Naive B cell (primary cell): ENCODE results near the gene CENPO. TPM values are rescaled to one million over a fixed set of nuclear protein-coding genes. Genes with fewer than 3 reads are reported as not detected.
"Not testable (repeated sequence)": the region's sequence is repeated elsewhere in the genome, so short reads cannot be mapped to it uniquely, and the experiment has no call there.

ENCODE experiments used
- ATAC-seq, 2 donors: fragments of 150-1000 bp; cut with Tn5 transposase; 2 replicates each; pipeline ENCODE4 v1.10.0; 2021; ENCODE audit warnings: low read depth in 2 of 2, mild to moderate bottlenecking in 2 of 2, moderate library complexity in 2 of 2
- DNase-seq: peaks from one replicate; pipeline ENCODE4 v3.0.0; 2022
- H3K27ac Mint-ChIP-seq, 6 donors: one replicate each; pipeline ENCODE4 v1.8.0; 2020 to 2022; ENCODE audit warnings: mild to moderate bottlenecking in 6 of 6, mixed read lengths in 6 of 6, moderate library complexity in 5 of 6, inconsistent platforms in 2 of 6
- H3K27me3 Mint-ChIP-seq, 3 donors: one replicate each; pipeline ENCODE4 v1.8.0; 2021 to 2022; ENCODE audit warnings: mixed read lengths in 3 of 3, mild to moderate bottlenecking in 1 of 3
- H3K36me3 Mint-ChIP-seq, 2 donors: one replicate each; pipeline ENCODE4 v1.8.0; 2020 to 2022; ENCODE audit warnings: mixed read lengths in 2 of 2, inconsistent platforms in 1 of 2, mild to moderate bottlenecking in 1 of 2
- H3K4me1 Mint-ChIP-seq, 3 donors: one replicate each; pipeline ENCODE4 v1.8.0; 2020 to 2022; ENCODE audit warnings: mixed read lengths in 3 of 3, inconsistent platforms in 1 of 3, mild to moderate bottlenecking in 1 of 3, moderate library complexity in 1 of 3
- H3K4me3 Mint-ChIP-seq, 8 donors: one replicate each; pipeline ENCODE4 v1.8.0; 2020 to 2022; ENCODE audit warnings: mild to moderate bottlenecking in 8 of 8, mixed read lengths in 8 of 8, moderate library complexity in 8 of 8, inconsistent platforms in 2 of 8
- H3K9me3 Mint-ChIP-seq, 7 donors: one replicate each; pipeline ENCODE4 v1.8.0; 2020 to 2022; ENCODE audit warnings: mixed read lengths in 7 of 7, mild to moderate bottlenecking in 5 of 7, inconsistent platforms in 2 of 7, moderate library complexity in 1 of 7
- polyA plus RNA-seq, 6 donors: library from polyadenylated mRNA; unstranded; fragments of 300-500 nt; fragmentation: Illumina TruSeq; gene quantifications; one replicate each; pipeline ENCODE4 v1.2.3, GENCODE V29; 2021; ENCODE audit warnings: low read depth in 6 of 6

Gene CENPO
- polyA plus RNA-seq, 6 donors from 2014 or later, result 0.56 to 4.5 (median 2.0) TPM

DNA sequence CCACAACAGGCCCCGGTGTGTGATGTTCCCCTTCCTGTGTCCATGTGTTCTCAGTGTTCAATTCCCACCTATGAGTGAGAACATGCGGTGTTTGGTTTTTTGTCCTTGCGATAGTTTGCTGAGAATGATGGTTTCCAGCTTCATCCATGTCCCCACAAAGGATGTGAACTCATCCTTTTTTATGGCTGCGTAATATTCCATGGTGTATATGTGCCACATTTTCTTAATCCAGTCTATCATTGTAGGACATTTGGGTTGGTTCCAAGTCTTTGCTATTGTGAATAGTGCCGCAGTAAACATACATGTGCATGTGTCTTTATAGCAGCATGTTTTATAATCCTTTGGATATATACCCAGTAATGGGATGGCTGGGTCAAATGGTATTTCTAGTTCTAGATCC lies 7.3 kb downstream of the CENPO start:
- H3K27me3 Mint-ChIP-seq, DNase-seq, H3K27ac Mint-ChIP-seq, H3K36me3 Mint-ChIP-seq, H3K4me1 Mint-ChIP-seq, H3K9me3 Mint-ChIP-seq, ATAC-seq, H3K4me3 Mint-ChIP-seq: not testable (repeated sequence)

DNA sequence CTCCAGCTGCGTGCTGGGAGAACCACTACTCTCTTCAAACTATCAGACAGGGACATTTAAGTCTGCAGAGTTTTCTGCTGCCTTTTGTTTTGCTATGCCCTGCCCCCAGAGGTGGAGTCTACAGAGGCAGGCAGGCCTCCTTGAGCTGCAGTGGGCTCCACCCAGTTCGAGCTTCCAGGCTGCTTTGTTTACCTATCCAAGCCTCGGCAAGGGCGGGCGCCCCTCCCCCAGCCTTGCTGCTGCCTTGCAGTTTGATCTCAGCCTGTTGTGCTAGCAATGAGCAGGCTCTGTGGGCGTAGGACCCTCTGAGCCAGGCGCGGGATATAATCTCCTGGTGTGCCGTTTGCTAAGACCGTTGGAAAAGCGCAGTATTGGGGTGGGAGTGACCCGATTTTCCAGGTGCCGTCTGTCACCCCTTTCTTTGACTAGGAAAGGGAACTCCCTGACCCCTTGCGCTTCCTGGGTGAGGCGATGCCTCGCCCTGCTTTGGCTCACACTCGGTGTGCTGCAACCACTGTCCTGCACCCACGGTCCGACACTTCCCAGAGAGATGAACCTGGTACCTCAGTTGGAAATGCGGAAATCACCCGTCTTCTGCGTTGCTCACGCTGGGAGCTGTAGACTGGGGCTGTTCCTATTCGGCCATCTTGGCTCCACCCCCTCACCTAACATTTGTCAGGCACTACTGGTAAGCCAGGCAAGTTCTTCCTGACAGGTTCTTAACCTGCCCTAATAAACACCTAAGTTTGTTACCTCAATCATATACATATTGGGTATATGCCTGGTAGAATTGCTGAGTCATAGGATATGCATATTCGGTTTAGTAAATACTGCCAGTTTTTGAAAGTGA lies 12.8 kb downstream of the CENPO start:
- not testable (repeated sequence) for DNase-seq, H3K9me3 Mint-ChIP-seq, H3K4me3 Mint-ChIP-seq, ATAC-seq, H3K4me1 Mint-ChIP-seq, H3K27me3 Mint-ChIP-seq
- H3K36me3 Mint-ChIP-seq, result peaks cover 14 to 18% of the 10 kb centered on the region in 2 donors
- peak overlapping the region in 1 of 6 donors; percentile 37 for H3K27ac Mint-ChIP-seq

DNA sequence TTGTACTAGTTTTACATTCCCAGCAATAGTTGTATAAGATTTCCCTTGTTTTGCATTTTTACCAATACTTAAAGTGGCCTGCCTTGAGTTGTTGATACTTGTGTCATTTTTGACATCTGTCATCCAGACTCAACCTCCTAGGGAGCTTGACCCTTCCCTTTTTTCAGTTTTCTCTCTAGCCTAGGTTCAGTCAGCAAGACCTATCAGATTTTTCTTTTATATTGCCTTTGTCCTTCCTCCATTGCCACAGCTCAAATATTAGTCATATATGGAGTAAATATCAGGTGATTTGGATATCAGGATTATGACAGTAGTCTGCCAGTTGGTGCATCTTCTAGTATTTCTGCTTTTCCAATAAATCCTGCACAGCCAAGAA lies 13.4 kb downstream of the CENPO start:
- Mint-ChIP-seq H3K4me3 (no peak overlapping the region), H3K27ac (peak overlapping the region in 2 of 6 donors; percentile 1 to 7), H3K4me1 (no peaks in the 10 kb centered on the region), H3K36me3 (peaks cover 14 to 18% of the 10 kb centered on the region in 2 donors), H3K27me3 (no peaks in the 10 kb centered on the region), H3K9me3 (peaks cover 0 to 8% (median 5%) of the 10 kb centered on the region in 7 donors)
- no peak for DNase-seq
- ATAC-seq, result no peak

DNA sequence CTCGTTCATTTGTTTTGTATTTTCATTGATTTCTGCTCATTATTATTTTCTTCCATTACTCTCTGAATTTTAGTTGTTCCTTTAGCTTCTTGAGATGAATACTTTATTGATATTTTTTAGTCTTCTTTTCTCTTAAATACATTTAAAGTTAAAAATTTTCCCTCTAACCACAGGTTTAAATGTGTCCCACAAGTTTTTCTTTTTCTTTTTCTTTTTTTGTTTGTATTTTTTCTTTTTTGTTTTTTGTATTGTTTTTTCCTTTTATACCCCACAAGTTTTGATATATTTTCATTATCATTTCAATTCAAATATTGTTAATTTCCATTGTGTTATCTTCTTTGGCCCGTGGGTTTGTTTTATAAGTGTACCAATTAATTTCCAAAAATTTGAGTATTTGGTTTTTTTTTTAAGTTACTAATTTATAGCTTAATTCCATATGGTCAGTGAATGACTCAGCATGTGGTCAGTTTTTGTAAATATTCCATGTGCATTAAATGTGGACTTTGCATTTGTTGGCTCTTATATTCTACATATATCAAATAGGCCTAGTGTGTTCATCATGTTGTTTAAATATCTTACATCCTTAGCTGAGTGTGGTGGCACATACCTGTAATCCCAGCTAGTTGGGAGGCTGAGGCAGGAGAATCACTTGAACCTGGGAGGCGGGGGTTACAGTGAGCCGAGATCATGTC lies 16.2 kb downstream of the CENPO start:
- Mint-ChIP-seq H3K4me3 (no peak overlapping the region), H3K27ac (peak overlapping the region in 1 of 6 donors; percentile 32), H3K36me3 (peaks cover 14 to 23% of the 10 kb centered on the region in 2 donors), H3K9me3 (peaks cover 0 to 8% (median 5%) of the 10 kb centered on the region in 7 donors), H3K27me3 (no peaks in the 10 kb centered on the region), H3K4me1 (no peaks in the 10 kb centered on the region)
- DNase-seq, result no peak
- ATAC-seq, result no peak

DNA sequence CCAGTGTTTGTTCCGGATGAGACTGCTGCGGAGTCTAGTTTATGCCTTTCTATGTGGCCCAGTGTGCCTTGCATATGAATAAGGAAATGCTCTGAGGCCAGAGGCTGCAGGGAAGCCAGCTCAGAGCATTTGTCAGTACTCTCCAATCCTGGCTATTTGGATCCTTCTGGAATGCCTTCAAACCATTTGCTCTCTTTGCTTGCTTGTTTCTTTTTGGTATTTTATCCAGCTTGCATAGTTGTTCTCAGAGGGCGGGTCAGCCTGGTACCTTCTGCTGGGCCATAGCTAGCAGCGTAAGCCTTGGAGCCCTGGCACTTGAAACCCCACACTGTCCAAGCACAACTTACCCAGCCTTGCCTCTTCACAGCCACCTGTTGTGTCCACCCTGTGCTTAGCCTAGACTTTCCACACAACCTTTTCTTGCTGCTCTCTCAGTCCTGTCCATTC lies 20.5 kb downstream of the CENPO start:
- DNase-seq, result no peak
- no peaks in the 10 kb centered on the region for H3K4me1 Mint-ChIP-seq
- no peaks in the 10 kb centered on the region for H3K27me3 Mint-ChIP-seq
- no peak for ATAC-seq
- no peaks in the 10 kb centered on the region for H3K9me3 Mint-ChIP-seq
- H3K27ac Mint-ChIP-seq, result no peak overlapping the region
- H3K36me3 Mint-ChIP-seq, result peaks cover 0 to 24% of the 10 kb centered on the region in 2 donors
- no peak overlapping the region for H3K4me3 Mint-ChIP-seq

DNA sequence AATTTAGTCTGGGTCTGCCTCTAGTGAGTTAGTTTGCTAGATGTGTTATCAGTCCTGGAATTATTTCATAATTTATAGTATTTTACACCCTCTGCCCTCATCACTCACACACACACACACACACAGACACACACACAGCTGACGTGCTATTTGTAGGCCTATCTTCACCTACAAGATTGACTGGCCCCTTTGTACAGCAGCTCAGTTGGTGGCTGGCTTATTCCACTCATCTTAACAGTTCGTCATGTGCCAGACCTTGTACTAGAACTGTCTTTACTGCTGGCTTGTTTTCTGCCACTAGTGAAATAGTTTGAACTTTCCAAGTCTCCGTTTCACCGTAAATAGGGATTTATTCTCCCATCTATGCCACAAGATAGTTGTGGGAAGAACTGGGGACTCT lies 21.3 kb downstream of the CENPO start:
- DNase-seq (no peak), ATAC-seq (no peak)
- Mint-ChIP-seq H3K27ac (no peak overlapping the region), H3K9me3 (no peaks in the 10 kb centered on the region), H3K36me3 (peaks cover 0 to 24% of the 10 kb centered on the region in 2 donors), H3K4me3 (no peak overlapping the region), H3K4me1 (no peaks in the 10 kb centered on the region), H3K27me3 (no peaks in the 10 kb centered on the region)

DNA sequence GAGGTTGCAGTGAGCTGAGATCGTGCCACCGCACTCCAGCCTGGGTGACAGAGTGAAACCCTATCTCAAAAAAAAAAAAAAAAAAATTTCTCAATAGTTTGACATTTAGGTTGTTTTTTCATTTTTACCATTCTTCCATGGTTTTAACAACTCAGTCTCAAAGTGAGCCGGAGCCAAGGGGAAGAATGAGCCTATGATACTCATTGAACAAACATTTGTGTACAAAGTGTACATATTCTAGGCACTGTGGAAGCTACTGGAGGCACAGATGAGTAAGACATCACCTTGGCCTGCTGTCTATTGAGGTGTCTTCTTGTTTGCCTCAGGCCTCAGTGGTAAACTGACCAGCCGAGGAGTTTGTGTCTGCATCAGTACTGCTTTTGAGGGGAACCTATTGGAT lies 21.9 kb downstream of the CENPO start:
- H3K4me1 Mint-ChIP-seq, result no peaks in the 10 kb centered on the region
- H3K27ac Mint-ChIP-seq, result no peak overlapping the region
- H3K27me3 Mint-ChIP-seq, result no peaks in the 10 kb centered on the region
- H3K4me3 Mint-ChIP-seq, result no peak overlapping the region
- DNase-seq, result no peak
- no peaks in the 10 kb centered on the region for H3K9me3 Mint-ChIP-seq
- no peak for ATAC-seq
- peaks cover 0 to 24% of the 10 kb centered on the region in 2 donors for H3K36me3 Mint-ChIP-seq

DNA sequence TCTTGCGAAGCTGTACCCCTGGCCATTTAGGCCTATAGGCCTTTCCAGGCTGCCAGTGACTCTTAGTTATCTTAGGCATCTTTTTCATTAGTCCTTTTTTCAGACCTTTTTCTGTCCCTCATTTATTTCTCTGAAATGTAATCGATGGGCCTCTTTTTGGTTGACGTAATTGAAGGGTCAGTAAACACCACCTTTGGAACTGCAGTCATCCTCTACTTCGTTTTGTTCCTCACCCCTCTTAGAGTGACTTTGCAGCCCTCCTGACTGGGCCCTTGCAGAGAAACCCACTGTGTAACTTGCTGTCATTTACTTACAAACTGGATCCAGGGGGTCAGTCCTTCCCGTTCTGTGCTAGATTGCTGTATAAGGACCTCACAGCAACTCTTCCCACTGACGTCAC lies 23.2 kb downstream of the CENPO start:
- no peak for ATAC-seq
- H3K4me3 Mint-ChIP-seq, result no peak overlapping the region
- no peaks in the 10 kb centered on the region for H3K9me3 Mint-ChIP-seq
- DNase-seq, result no peak
- H3K36me3 Mint-ChIP-seq, result peaks cover 6 to 24% of the 10 kb centered on the region in 2 donors
- H3K27ac Mint-ChIP-seq, result no peak overlapping the region
- no peaks in the 10 kb centered on the region for H3K4me1 Mint-ChIP-seq
- no peaks in the 10 kb centered on the region for H3K27me3 Mint-ChIP-seq

DNA sequence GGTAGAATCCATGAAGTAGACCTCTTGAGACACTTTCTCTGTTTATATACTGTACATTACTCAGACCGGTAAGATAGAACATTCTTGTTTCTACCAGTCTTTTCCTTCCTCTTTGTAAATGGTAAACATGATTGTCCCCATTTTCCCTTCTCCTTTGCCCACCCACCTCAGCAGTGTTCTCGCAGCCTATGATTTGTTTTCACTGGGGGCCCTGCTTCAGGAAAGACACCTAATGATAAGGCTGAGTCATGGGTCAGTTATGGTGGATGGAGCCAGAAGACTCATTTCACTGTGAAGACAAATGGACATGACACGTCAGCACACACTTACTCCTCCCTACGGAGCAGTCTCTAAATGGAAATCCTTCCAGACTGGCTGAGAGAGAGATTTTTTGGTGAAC lies 23.7 kb downstream of the CENPO start:
- Mint-ChIP-seq H3K27ac (peak overlapping the region in 1 of 6 donors; percentile 37), H3K4me1 (no peaks in the 10 kb centered on the region), H3K27me3 (no peaks in the 10 kb centered on the region), H3K4me3 (no peak overlapping the region), H3K9me3 (no peaks in the 10 kb centered on the region), H3K36me3 (peaks cover 6 to 24% of the 10 kb centered on the region in 2 donors)
- DNase-seq (no peak), ATAC-seq (no peak)

DNA sequence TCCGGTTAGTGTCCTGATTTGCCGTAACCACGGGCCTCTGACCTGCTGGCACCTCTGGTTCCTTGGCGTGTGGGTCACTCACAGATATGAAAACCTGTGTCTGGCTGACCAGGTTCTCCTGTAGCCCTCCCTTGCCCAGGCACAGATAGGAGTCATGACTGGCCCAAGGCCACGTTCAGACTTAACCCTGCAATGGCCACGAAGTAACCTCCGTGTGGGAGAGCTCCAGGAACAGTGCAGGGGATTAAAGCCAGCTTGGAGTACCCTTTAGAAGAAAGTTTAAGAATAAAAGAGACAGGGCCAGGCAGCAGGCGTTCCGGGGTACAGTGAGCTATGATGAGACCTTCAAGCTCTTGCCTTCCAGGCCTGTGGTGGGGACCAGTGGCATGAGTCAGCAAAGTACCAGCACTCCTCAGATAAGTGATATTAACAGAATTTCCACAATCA lies 25.5 kb downstream of the CENPO start:
- peaks cover 6 to 30% of the 10 kb centered on the region in 2 donors for H3K36me3 Mint-ChIP-seq
- DNase-seq (no peak), ATAC-seq (no peak)
- no peaks in the 10 kb centered on the region for H3K9me3 Mint-ChIP-seq
- H3K27me3 Mint-ChIP-seq, result no peaks in the 10 kb centered on the region
- no peak overlapping the region for H3K27ac Mint-ChIP-seq
- H3K4me3 Mint-ChIP-seq, result no peak overlapping the region
- H3K4me1 Mint-ChIP-seq, result no peaks in the 10 kb centered on the region

DNA sequence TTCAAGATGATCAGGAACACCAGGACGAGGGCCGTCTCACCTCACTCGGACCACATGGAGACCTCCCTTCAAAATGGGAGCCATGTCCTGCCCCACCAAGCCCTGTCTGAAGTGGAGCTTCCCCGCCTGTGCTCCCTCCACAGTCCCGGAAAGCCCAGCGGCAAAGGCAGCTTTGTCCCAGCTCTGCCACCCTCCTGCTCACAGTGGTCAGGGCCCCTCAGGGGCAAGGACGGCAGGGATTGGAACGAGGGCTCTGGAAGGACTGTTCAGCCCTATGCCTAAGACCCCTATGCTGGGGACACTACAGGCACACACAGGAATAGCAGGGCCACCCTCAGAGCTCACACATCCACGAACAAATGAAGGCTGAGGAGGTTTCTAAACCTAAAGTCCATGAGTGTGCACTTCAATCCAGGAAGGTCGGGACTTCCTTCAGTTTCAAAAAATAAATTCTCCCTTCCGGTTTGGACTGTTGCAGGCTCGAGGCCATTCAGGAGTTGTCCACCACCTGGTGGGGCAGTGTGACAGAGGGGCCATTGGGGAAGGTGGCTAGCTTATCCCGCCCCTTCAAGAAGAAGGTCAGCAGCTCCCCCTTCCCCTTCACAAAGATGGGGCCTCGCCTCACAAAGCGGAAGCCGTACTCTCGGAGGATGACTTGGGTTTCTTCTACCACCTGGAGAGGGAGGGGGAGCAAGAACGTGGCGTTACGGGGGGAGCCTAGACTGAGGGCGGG lies 26.4 kb downstream of the CENPO start:
- Mint-ChIP-seq H3K36me3 (peaks cover 6 to 25% of the 10 kb centered on the region in 2 donors), H3K4me1 (no peaks in the 10 kb centered on the region), H3K9me3 (no peaks in the 10 kb centered on the region), H3K27ac (peak overlapping the region in 1 of 6 donors; percentile 62), H3K27me3 (no peaks in the 10 kb centered on the region), H3K4me3 (no peak overlapping the region)
- no peak for DNase-seq
- no peak for ATAC-seq

DNA sequence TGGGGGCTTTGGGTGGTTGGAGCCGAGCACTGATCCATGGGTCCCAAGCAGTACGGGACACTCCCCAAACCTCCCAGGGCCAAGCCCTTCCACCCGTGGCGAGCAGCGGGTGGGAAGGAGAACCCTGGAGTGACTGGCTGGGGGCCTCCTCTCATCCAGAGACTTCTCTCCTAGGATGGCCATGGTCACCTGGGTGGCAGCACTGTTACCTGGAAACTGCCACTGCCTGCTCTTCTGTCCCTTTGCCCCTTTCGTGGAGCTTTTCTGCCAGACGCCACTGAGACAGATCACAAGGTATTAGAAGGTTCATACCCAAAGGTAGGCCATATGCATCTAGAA lies 26.9 kb downstream of the CENPO start:
- DNase-seq, result no peak
- H3K9me3 Mint-ChIP-seq, result no peaks in the 10 kb centered on the region
- no peaks in the 10 kb centered on the region for H3K4me1 Mint-ChIP-seq
- no peak for ATAC-seq
- H3K4me3 Mint-ChIP-seq, result no peak overlapping the region
- peaks cover 6 to 25% of the 10 kb centered on the region in 2 donors for H3K36me3 Mint-ChIP-seq
- H3K27me3 Mint-ChIP-seq, result no peaks in the 10 kb centered on the region
- peak overlapping the region in 1 of 6 donors; percentile 38 for H3K27ac Mint-ChIP-seq

DNA sequence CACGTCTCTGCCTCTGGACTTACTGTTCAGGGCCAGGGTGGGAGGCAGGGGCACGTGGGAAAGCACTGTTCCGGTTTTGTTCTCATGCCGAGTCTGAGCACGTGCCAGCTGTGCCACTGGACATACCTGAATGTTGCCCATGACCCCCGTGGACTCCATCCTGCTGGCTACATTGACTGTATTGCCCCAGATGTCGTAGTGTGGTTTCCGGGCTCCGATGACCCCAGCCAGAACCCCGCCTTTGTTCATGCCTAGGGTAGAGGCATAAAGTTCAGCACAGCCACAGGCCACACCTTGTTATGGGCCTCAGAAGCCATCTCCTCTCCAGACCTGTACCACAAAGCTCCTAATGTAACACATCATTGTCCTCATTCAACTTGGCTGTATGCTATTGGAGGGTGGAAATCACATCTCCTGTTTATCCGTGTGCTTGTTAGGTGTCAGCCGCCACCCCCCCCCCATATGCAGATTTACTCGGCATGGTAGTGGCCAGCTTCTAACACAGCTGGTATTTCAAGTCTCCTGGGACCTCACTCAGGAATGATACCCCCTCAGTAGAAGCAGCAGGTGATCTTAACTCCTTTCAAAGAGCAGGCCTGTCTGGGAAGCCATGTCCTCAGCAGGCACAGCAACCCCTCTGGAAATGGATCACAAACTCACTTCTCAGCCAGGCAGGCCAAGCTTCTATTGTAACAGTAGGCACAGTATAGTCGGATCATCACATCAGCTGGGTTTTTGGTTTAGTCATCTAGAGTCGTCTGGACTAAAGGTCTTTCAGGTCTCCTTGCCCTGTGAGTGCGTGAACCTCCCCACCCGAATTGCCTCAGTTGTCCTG lies 27.6 kb downstream of the CENPO start:
- DNase-seq (no peak), ATAC-seq (no peak)
- no peak overlapping the region for H3K4me3 Mint-ChIP-seq
- H3K9me3 Mint-ChIP-seq, result no peaks in the 10 kb centered on the region
- no peaks in the 10 kb centered on the region for H3K4me1 Mint-ChIP-seq
- no peaks in the 10 kb centered on the region for H3K27me3 Mint-ChIP-seq
- peaks cover 6 to 19% of the 10 kb centered on the region in 2 donors for H3K36me3 Mint-ChIP-seq
- H3K27ac Mint-ChIP-seq, result peak overlapping the region in 2 of 6 donors; percentile 13 to 48
